ENCODE data around the gene NDRG2.

- TF ChIP-seq, protein P1, sequence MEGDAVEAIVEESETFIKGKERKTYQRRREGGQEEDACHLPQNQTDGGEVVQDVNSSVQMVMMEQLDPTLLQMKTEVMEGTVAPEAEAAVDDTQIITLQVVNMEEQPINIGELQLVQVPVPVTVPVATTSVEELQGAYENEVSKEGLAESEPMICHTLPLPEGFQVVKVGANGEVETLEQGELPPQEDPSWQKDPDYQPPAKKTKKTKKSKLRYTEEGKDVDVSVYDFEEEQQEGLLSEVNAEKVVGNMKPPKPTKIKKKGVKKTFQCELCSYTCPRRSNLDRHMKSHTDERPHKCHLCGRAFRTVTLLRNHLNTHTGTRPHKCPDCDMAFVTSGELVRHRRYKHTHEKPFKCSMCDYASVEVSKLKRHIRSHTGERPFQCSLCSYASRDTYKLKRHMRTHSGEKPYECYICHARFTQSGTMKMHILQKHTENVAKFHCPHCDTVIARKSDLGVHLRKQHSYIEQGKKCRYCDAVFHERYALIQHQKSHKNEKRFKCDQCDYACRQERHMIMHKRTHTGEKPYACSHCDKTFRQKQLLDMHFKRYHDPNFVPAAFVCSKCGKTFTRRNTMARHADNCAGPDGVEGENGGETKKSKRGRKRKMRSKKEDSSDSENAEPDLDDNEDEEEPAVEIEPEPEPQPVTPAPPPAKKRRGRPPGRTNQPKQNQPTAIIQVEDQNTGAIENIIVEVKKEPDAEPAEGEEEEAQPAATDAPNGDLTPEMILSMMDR (conservative IDR thresholded peaks at IDR 0.05 in 1 of 2, IDR thresholded peaks at IDR 0.05 in 1 of 2; ENCODE audit: low read depth in 1 of 2, low read length in 2 of 2) = peak; percentile 87 to 94
- no peak for TF ChIP-seq EZH2 (IDR thresholded peaks at IDR 0.05; ENCODE audit: low read length, missing control alignments)
Measured at GRCh38 chr14:21014761-21015190, 10.1 kb downstream of the NDRG2 start.

All from fibroblast of lung (primary cell).